Activated CD8-positive, alpha-beta memory T cell treated with anti-CD3 and anti-CD28 coated beads for 24 hours (primary cell): Measurements from ENCODE around the gene TIMP3.

ENCODE experiments used
- DNase-seq: peaks from one replicate; pipeline ENCODE4 v3.0.0-alpha.2; 2020

The TIMP3 gene

DNA sequence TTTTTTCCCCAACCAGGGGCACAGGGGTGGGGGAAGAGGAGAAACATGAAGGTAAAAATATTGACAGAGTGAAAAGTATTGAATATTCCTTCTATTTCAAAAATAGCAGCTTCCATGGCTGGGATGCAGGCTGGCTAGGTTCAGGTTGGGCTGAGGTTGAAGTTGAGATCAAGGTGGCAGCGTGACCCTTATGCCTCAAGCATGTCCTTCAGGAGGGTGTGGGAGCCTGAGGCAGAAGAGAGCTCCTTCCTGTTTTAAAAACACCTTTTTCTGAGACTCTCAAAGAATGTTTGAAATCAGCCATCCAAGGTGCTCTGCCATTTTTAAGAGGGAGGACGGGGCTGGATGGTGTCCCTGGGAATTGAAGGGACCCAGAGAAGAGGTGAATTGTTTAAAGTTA lies 29.5 kb downstream of the TIMP3 start:
- DNase-seq = no peak

DNA sequence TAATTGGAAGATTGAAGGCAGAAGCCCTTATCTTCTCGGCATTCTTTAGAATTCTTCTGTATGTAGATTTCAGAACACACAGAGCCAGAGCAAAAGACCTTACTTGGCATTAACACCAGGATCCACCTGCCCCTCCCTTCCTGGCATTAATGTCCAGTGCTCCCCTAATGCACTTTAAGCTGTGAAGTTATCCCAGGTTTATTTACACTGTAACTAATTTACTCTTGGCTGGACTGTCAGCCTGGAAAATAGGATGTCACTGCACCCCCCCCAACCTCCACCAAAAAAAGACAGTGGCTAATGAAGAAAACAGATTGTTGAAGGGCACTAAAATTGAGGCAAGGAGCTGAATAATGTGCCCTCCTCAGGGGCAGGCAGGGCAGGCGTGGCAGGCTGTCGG lies 30.1 kb downstream of the TIMP3 start:
- no peak for DNase-seq

DNA sequence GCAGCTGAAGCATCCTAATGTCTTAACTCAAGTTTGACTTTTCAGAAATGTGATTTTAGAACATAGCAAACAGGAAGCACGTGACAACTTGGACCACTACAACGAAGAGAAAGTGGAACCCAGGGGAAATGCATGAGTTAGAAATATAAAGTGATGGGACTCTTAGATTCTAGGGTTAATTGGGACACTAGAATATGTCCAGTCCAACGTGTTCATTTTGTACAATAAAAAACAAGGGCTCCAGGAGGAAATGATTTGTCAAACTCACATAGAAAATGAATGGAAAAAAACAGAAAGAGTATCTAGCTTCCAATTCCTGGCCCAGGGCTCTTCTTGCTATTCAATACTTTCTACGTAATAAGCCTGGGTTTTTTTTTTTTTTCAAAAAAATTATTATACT lies 30.7 kb downstream of the TIMP3 start:
- DNase-seq = no peak

DNA sequence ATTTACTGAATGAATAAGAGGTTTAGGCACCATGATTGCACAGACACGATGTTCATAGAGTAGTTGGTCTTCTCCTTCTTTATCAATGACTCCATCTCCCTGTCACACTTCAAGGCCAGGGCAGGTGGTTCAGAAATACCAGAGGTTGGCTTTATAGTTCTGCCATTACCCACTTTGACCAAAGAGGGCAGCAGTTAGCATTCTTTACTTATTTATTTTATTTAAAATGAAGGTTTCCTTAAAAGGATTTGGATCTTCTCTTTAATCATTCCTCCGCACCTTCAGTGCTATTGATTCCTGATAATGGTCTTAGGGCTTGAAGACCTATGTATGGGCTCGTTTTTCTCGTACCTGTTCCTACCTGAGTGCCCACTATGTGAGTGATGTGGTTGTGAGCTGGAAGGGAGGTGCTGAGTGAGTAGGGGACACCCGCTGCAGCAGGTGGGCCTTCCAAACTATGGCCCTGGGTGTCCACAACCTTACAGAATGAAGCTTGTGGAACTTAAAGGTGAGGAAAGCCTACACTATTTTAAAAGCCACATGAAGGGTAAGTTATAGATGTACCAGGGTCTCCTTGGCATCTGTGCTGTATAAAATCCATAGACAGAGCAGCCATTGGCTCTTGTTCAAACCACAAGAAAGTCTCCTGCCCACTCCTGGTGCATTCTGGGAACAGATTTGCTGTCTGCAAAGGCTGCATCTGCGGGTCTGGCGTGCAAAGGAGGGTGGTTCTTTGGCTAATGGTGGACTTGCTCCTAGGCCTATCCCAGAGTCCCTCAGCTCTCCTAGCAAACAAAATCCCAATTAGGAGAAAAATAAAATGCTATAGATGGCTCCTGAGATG lies 35.0 kb downstream of the TIMP3 start:
- DNase-seq = no peak

DNA sequence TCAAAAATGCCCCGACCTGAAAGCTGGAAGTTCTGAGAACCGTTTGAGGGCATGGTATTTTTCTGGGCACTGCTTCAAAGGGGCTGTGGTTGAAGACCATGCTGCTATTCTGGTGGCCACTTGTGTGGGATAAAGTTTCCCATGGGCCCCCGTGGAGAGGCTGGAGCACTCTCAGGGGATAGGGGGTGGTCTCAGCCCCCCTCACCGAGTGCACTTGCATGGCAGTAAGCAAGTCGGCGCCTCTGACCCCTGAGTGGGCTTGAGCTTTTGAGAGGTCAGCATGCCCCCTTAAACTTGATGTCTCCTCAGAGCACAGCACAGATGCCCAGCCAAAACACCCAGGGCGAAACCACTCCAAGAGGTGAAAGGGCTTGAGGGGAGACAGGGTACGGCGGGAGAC lies 35.6 kb downstream of the TIMP3 start:
- no peak for DNase-seq

DNA sequence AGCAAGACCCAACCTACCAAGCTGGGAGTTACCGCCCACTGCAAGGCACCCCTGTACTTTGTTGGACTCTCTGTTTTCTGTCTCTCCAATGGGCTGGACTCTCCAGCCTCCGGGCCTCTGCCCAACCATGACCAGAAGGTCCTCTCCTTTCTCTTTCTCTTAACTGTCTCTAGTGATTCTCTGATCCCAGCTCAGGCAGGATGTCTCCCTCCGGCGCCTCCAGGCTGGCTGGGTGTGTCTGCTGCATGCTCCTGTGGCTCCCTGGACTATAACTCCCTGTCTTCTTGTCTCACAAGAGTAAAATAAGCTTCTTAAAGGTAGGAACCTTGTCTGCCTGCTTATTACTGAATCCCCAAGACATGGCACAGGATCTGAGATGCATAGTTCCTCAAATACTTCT lies 36.3 kb downstream of the TIMP3 start:
- no peak for DNase-seq

DNA sequence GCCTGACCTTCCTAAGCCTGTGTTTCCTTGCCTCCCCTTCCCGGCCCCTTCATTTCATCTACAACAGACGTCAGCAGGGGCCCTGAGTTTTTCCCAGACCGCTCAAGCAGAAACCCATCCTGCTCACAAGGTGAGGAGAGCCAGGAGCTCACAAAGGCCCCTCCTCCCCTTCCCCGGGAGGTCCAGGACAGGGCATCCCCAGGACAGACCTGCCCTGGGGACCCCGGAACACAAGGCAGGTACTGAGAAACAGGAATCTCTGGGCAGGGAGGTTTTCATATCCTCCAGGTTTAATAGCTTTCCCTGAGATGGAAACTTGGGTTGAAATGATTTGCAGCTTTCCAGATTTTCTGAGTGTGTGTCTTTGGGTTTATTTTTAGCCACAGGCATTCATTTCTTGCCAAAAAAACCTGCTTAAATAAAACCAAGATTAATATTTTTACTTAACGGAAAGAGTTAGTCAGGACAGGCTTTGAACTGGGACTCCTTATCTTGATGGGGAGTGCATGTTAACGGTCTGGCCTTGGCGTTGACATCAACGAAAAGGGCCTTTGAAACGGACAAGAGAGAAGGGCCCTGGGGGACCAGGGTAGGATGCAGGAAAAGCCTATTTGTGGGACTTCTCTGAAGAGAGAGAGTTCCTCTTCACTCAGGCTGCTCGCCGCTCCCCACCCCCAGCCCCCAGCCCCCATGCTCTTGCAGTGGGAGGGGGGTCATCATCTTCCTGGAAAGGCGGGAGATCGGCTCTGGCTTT lies 38.5 kb downstream of the TIMP3 start:
- no peak for DNase-seq

DNA sequence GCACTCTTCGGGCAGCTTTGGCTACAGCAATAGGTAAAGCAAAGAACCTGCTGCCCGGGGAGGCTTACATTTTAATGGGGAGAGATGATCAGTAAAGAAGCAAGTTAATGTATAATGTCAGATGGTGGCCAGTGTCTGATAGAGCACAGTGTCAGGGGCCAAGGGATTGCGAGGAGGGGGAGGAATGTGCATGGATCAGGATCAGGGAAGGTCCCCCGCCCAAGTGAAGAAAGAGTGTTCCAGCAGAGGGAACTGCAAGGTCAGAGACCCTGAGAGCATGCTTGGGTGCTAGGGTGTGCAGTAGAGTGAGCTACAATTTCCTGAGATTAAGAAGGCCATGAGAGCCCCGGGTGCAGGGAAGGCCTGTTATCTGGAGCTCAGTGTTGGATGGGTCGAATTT lies 39.7 kb downstream of the TIMP3 start:
- DNase-seq = no peak

DNA sequence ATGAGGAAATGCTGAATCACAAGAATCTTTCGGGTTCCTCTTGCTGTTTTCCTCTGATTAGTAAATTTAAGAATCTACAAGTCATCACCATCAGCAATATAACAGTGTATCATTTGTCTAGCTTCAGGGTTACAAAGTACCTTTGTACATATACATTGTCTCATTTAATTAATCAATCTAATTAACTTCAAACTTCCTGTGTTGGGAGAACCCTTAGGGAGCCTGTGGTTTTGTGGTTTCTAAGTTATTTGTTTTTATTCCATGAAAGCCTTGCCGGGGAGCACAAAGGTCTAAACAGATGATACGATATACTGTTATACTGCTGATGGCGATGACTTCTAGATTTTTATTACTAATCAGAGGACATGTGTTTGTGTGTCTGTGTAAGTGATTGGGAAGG lies 41.0 kb downstream of the TIMP3 start:
- DNase-seq = no peak

DNA sequence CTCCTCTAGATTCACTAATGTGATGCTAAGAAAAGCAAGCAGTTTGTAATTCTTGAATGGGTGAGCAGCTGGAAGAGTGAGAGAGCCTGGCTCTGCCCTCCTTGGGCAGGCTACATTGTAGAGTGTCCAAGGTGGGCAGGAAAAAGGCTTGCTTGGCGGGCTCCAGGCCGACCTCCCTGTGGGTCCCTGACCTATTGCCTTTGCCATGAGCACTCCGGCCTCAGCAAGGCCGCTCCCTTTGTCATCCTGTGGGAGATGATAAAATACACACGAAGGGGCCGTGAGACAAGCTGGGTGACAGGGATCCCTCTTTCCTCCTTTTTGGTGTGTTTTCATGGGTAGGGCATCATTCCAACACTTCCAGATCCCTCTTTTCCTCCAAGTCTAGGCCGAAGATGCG lies 41.8 kb downstream of the TIMP3 start:
- no peak for DNase-seq

DNA sequence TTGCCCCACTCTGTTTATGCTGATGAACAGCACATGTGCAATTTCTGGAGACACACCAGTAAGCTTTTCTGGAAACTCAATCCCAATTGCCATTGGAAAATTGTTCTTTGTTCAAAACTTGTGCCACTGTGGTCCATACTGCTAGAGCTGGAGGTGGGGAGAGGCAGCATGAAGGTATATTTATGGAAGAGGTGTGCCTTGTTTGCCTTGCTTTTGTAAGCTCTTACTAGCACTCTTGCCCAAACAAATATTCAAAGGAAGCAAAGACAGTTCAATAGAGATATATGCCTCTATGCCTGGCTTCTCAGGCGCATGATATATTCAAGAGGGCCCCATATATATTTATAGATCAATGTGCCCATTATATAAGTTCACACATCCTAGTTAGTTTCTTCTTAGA lies 42.7 kb downstream of the TIMP3 start:
- no peak for DNase-seq

DNA sequence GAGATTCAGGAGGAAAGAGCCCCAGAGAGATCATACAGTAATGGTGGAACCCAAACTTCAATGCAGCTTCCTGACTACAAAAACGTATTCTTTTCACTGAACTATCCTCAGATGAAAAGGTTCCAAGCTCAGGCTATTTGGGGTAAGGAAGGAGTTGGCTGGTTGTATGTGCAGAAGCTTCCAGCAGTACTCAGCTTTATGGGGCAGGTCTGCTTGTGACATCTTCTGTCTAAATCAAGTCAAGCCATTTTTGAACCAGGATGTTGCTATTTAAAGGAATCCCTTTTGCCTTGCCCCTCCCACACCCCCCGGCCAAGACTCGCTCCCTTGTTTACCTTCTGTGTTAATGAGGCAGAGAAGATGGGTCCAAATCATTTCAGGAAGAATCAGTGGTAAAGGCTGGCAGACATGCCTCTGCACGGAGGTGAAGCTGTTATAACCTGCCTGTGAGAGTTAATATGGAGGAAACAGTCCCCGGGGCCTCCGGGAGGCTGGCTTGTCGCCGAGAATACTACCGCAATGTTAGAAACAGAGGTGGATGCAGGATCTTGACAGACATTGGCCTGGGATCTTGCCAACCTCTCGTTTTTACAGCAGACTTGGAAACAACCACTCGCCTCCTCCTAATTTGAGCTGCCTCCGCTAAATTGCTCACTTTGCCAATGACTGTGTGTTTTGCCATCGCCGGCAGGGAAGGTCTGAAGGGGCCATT lies 45.4 kb downstream of the TIMP3 start:
- no peak for DNase-seq

DNA sequence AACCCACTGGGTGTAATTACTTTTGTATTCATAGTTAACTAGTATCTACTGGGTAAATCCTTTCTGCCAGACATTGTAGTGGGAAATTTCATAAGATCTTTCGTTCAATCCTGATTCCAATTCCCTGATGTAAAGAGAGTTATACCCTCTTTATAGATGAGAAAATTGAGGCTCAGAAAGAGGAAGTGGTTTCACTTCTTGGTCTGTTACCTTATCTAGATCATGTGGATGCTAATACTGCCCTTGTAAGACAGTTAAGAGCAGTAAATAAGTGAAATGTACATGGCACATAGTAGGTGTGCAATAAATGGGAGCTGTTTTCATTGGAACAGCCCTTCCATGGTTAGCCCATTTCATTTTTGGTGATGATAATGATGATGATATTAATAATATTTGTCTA lies 46.7 kb downstream of the TIMP3 start:
- no peak for DNase-seq

DNA sequence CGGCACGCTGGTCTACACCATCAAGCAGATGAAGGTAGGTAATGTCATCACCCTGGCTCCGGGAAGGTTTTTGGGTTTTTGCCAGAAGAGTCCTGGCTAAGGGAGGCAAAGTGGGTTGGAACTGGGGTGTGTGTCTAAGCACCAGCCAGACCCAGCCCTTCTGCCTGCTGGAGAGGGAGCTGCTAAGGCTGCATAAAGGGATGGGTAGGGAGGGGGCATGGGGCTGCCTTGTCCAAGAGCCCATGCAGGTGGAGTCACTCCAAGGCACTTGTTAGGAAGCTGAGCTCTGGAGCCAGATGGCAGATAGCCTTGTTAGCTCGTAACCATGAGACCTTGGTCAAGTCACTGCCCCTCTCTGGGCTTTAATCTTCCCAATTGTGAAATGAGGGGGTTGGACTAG lies 48.0 kb downstream of the TIMP3 start:
- no peak for DNase-seq

DNA sequence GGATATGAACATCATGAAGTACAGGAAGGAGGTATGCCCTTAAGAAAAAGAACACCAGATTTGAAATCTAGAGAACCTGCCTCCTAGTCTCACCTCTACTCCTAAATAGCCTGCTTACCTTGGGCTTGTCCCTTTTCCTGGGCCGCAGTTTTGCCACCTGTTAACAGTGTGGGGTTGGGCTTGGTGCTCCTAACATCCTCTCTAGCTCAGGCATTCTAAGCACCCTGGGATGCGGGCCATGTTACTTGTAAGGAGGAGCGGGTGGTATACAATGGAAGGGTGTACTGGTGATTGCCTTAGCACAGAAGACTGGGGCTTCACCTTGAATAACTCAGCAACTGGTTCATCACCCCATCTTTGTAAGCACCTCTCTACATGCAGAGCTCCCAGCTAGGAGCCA lies 48.7 kb downstream of the TIMP3 start:
- DNase-seq = no peak

DNA sequence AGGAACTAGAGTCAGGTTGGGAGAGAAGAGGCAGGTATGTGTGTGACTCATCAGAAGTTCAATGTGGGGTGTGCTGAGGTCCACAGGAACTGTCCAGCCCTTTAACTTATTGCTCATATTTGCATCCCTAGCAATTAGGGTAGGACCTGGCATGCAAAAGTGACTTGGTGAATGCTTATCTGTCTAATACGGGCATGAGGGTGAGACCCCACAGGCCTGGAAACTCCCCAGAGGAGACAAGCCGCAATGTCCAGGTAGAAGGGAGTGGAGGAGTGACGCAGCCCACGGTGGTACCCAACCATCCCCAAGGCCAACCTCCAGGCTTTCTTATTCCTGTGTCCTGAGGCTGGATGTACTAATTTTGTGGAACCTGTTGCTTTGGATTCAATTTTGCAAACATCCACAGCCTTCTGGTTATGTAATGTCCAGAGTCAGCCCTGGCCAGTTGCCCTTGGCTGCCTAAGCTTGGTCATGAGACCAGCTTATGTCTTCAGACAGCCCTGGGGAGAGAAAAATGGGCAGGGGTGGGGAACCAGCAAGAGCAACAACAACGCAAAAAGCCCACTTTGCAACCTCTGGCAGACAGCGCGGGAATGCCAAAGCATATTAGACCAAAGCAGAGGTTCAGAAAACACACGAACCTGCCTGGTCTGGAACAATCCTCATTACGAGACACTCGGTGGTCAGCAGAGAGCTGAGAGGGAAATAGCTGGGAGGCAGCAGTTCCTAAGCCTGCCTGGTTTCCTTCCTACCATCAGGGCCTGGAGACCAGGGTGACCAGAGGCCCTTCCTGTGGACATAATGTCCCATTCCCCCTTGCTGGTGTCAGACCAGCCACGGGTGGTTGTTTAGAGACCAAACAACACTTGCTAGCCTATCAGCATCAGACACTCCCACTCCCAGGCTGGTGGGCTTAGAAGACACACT lies 49.3 kb downstream of the TIMP3 start:
- DNase-seq = no peak

DNA sequence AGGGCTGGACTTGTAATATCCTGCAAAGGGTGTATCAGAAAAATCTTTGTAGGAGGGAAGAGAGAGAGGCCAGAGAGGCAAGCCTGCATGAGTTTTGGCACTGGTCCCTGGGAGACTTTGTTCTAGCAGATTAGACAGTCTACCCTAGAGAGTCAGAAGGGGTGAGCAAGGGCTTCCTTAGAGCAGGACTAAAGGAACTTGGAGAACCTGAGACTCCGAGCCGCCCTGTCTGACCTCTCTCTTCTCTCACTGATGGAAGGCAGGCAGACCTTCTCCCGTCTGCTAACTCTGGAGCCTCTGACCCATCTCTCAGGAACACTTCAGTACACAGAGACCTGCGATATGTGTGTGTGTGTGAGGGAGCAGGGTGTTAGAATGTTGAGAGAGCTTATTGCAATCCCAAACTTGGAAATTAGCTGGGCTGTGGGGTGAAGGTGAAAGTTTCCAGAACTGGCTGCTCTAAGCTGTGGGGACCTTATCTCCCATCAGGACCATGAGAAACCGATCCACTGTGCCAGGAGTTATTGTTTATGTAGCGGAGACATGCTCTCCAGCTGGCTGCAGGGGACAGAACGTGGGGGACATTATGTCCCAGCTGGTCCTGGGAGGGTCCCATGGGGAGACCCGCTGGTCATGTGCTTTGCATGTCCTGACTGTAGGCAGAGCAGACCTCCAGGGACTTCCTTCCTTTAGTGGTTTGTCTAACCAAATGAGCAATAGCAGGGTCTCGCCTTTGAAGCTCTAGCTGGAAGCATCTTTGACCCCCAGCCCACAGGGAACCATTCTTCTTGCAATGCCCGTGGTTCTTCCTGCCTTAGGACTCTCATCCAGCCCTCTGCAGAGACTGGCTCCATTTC lies 51.1 kb downstream of the TIMP3 start:
- no peak for DNase-seq

DNA sequence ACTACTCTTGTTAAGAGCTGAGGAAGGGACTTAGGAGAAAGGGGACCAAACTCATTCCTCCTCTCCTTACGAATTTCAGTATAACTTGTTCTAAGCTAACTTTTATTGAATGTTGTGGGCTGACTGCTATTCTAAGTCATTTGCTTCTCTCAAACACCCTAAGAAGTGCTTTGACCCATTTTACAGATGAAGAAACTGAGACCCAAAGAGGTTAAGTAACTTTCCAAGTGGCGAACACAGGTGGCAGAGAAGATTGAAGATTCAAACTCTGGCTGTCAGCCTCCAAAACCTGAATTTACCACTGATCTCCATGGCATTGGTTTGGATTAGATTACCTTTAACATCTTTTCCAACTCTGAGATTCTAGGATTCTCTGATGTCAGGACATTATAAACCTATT lies 52.2 kb downstream of the TIMP3 start:
- DNase-seq = no peak

DNA sequence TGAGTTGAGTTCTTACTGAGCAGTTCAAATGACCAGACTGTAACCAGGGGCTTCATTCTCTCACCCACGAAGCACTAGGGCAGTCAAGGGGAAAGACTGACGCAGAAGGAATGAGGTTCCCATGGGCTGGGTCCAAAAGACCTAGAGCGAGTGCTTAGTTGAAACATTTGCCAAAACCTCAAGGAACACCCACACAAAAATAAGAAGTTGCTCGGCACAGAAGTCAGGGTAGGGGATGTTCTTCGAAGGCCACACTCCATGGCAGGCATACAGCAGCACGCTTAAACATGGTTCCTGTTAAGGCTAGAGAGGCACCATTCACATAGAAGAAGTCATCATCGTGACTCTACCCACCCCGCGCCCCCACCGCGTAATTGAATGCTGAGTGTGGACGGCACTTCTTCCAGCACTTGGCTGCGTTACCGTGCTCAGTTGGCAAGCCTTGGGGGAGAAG lies 52.9 kb downstream of the TIMP3 start:
- no peak for DNase-seq

DNA sequence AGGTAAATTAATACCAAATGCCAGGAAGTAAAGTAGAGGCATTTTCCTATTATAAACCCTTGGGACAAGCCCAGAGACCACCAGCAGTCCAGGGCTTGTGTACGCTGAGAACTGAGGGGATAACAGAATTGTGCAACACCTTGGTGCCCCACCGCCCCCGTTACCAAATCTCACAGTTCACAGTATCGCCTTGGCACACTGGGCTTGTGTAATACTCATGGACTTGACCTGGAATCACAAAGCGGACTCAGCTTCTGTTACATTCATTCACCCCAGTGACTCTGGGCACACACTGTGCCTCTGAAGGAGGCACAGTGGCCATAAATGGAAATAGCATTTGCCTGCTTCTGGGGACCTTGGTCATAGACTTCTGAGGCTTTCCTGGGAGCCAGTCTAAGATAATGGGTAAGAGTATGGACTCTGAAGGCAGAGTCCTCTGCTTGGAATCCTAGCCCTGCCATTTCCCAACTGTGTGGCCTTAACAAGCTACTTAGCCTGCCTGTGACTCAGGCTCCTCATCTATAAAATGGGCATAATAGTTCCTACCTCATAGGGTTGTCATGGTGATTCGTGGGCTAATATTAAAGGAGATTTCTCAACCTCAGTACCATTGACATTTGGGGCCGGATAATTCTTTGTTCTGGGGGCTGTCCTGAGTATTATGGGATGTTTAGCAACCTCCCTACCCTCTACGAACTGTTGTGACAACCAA lies 53.7 kb downstream of the TIMP3 start:
- no peak for DNase-seq

DNA sequence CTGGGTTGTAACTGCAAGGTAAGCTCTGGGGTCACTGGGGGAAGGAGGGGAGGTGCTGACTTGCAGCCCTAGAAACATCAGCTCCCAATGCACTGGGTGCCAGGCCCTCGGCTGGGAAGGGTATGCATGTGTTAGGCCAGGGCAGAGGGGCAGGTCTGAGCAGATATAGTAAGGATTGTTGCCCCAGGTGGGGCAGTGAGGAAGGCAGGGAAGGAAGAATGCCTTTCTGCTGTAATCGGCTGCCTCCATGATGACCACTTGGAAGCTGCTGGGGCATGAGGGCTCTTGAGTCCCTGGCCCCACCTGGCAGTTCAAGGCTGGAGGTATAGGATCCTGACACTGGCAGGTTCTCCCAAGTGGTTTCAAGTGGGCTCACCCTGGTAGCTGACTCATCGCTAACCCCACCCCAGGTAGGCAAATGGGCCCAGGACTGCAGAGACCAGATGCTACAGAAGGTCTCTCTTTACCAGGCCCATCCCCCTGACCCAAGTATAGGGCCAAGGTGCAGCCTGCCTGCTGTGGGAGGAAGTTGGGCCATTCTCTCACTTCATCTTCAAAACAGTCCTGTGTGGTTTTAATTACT lies 56.7 kb downstream of the TIMP3 start:
- DNase-seq = no peak
